HG03045 (cell line): ENCODE results near the gene CCDC188.

Source experiments
- ATAC-seq: cut with Tn5 transposase; IDR thresholded peaks from one replicate; pipeline ENCODE4 v1.9.1; 2021; ENCODE audit warnings: mild to moderate bottlenecking, moderate library complexity; ENCODE audit not compliant: unreplicated experiment

Gene CCDC188

DNA sequence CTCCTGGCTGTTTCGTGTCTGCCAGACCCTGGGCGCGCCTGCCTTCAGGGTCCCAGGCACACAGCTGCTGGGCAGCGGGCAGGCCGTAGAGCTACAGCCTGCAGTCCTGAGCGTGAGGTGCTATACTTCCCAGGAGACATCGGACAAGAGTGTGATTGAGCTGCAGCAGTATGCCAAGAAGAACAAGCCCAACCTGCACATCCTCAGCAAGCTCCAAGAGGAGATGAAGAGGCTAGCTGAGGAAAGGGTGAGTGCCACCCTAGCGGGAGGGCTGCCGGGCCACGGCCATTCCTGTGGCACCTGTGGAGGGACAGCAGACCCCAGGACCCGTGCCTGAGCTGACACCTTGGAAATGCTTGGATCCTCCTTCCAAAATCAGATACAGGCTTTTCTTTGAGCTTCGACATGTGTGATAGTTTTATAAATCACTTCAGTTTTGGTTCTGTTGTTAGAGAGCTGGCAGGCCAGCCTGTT, 42.1 kb downstream of the CCDC188 start:
- no peak for ATAC-seq

GRCh38 chr22:20107951-20108756, 42.7 kb downstream of the CCDC188 start:
- ATAC-seq: no peak

GRCh38 chr22:20107471-20107901, 43.4 kb downstream of the CCDC188 start:
- ATAC-seq: no peak

DNA sequence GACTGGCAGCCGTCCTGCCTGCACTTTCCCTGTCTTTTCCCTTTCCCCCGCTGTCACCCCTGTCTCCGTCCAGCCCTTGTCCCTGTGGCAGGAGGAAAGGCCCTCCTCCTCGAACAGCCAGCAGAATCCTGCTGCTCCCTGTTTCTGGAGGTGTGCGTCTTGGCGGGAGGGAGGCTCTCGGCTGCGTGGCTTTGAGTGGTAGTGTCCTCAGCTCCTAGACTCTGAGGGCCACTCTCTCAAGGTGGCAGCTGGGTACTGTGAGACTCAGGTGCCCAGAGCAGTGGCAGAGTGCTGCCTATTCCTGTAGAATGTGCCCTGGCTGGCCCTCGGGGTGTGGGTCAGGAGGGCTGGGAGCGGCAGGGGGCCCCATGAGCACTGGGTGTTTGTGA, 44.0 kb downstream of the CCDC188 start:
- no peak for ATAC-seq

- no peak for ATAC-seq
Observed at GRCh38 chr22:20106205-20106848, 44.5 kb downstream of the CCDC188 start.

DNA sequence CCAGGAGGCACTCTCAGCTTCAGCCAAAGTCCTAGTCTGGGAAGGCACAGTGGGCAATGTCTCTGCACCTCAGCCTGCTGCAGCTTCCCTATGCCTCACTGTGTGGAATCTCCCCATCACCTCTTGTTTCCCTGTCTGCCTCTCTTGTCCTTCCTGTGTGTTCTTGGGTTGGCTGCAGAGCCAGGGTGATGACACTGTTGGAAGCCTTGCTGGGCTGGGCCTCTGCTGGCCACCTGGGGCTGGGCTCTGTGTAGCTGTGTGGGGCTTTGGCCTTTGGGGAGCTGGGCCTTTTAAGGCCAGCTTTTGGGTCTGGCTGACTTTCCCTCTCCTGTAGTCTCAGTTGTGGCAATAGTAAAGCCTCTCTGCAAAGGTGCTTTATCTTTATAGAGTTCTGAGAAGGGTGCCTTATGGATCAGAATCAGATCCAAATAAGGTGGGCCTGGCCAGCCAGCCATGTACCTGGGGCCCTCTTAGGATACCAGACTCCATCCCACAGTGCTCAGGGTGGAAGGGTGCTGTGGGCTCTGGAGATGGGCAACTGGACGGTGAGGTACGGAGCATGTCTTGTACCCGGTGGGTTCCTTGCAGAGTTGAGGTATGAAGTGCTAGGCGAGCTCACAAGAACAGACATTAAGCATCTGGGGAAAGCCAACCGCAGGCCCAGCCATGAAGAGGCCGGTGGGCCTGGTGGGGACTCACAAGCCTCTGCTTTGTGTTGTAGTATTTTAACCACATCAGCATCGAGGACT, 45.2 kb downstream of the CCDC188 start:
- ATAC-seq: no peak

DNA sequence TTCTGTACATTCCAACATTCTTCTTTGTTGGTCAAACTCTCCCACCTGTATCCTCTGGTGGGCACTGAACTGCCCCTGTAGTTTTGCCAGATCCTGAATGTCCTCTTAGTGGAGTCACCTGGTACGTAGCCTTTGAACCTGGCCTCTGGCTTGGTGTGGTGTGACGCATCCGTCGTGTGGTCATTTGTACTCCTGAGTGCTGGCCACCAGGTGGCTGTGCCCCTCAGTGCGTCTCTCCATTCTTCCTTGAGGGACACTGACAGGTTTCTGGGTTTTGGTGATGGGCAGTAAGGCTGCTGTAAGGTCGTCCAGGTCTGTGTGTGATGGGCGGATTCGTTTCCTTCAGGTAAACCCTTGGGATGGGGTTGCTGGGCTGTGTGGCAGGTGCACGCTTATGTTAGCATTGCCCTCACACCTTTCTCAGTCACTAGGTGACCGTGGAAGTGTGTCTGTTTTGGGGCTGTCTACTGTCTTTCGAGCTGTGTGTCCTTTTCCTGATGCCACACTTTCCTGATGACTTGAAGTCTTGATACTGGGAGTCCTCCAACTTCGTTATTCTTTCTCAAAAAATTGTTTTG, 48.6 kb downstream of the CCDC188 start:
- ATAC-seq: no peak

DNA sequence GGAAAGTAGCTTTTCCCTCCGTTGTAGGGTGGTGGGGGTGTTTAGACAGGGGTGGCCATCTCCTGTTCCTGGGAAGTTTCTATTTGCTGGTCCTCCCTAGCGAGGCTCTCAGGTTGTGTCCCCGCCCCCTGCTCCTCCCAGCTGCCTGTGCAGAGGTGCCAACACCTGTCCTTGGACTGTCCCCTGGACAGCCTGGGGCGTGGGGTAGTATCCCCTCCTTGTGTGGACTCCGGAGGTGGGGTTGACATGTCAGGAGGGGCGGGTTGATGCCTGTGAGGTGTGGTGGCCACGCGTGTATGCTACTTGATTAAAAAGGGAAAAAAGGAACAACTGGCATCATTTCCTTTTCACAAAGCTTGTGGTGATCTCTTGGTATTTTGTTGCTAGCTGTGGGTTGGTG, 49.2 kb downstream of the CCDC188 start:
- ATAC-seq: no peak

DNA sequence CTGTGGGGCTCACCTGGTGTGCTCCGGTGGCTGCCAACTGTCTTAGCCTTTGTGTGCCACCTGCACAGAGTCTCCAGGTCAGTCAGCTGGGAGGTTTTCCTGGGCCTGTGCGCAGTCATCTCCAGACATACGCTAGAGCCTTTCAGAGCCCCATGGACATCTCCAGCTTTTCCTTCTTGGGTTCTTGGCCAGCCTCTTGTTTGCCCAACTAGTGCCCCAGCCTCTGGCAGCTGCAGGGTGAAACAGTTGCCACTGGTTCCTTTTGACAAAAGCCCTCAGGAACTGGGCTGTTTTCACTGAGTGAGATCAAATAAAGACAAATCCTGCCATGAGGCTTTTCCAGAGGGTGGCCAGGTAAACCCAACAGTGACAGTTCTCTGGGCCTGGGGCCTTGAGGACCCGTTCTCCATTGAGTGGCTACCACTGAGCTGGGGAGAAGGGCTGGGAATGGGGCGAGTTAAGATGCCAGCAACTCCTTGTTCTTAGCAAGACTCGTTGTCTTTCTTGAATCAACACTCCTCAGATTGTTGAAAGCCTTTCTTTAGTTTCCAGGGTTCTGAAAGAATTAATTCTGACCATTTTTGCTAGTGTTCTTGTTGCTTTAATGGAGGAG, 51.6 kb downstream of the CCDC188 start:
- no peak for ATAC-seq
